Hepatocyte (in vitro differentiated cells): ENCODE measurements around the gene MLIP. TPM values are rescaled to one million over a fixed set of nuclear protein-coding genes. Genes with fewer than 3 reads are reported as not detected.

ENCODE experiments used
- DNase-seq: peaks from one replicate; pipeline ENCODE4 v3.0.0-alpha.2; 2016; ENCODE audit warnings: low spot score
- H2AFZ ChIP-seq: fragments of 200-600 bp; sonication (generic); 2 replicates; pipeline ENCODE4 v1.6.0; 2016; ENCODE audit warnings: antibody characterized with exemption, mild to moderate bottlenecking
- H3K27ac ChIP-seq: fragments of 200-600 bp; sonication (generic); 2 replicates; pipeline ENCODE4 v1.5.1; 2016; ENCODE audit warnings: mild to moderate bottlenecking
- H3K27me3 ChIP-seq: fragments of 200-600 bp; sonication (generic); 2 replicates; pipeline ENCODE4 v1.6.1; 2016
- H3K36me3 ChIP-seq: fragments of 200-600 bp; sonication (generic); replicated peaks from 2 replicates; pipeline ENCODE4 v1.5.1; 2016; ENCODE audit warnings: low read depth; ENCODE audit not compliant: insufficient read depth
- H3K4me1 ChIP-seq: fragments of 200-600 bp; sonication (generic); 2 replicates; pipeline ENCODE4 v1.5.1; 2016; ENCODE audit warnings: mild to moderate bottlenecking, moderate library complexity; ENCODE audit not compliant: insufficient read depth
- H3K4me2 ChIP-seq: fragments of 200-600 bp; sonication (generic); 2 replicates; pipeline ENCODE4 v1.6.0; 2016
- H3K4me3 ChIP-seq: fragments of 200-600 bp; sonication (generic); 2 replicates; pipeline ENCODE4 v1.5.1; 2016; ENCODE audit warnings: mild to moderate bottlenecking
- H3K79me2 ChIP-seq: fragments of 200-600 bp; sonication (generic); 2 replicates; pipeline ENCODE4 v1.6.0; 2017; ENCODE audit warnings: mild to moderate bottlenecking
- H3K9me2 ChIP-seq: fragments of 200-600 bp; sonication (generic); replicated peaks from 2 replicates; pipeline ENCODE4 v1.6.0; 2017; ENCODE audit warnings: mild to moderate bottlenecking; ENCODE audit not compliant: insufficient read depth
- H3K9me3 ChIP-seq: fragments of 200-600 bp; sonication (generic); 2 replicates; pipeline ENCODE4 v1.5.1; 2016; ENCODE audit warnings: low read depth, mild to moderate bottlenecking
- H4K20me1 ChIP-seq: fragments of 200-600 bp; sonication (generic); 2 replicates; pipeline ENCODE4 v1.6.0; 2016; ENCODE audit warnings: mild to moderate bottlenecking; ENCODE audit not compliant: insufficient read depth, poor library complexity, severe bottlenecking
- CTCF ChIP-seq: fragments of 200-600 bp; sonication (generic); IDR thresholded peaks from 2 replicates; pipeline ENCODE4 v1.5.1; 2016; ENCODE audit warnings: antibody characterized with exemption, mild to moderate bottlenecking; ENCODE audit not compliant: poor library complexity
- EZH2 ChIP-seq: fragments of 200-600 bp; sonication (generic); IDR thresholded peaks from 2 replicates; pipeline ENCODE4 v1.6.1; 2016; ENCODE audit warnings: antibody characterized with exemption, mild to moderate bottlenecking, borderline replicate concordance
- EZH2phosphoT487 ChIP-seq: fragments of 200-600 bp; sonication (generic); IDR thresholded peaks from one replicate; pipeline ENCODE4 v1.6.1; 2018; ENCODE audit warnings: antibody characterized with exemption, mild to moderate bottlenecking, low read depth, moderate library complexity; ENCODE audit not compliant: unreplicated experiment, severe bottlenecking
- WGBS: methylation state at CpG from one replicate; pipeline ENCODE4 v1.1.6; 2016; ENCODE audit warnings: low lambda C conversion rate; ENCODE audit errors: missing lambda C conversion rate; 5-methylcytosine and 5-hydroxymethylcytosine counted together
- polyA plus RNA-seq: library from polyadenylated mRNA; unstranded; fragments of >200 nt; fragmentation: Nextera tagmentation; extraction: Ambion mirVana; gene quantifications from 2 replicates; pipeline ENCODE4 v1.2.1, GENCODE V29; 2016
- total RNA-seq: library from RNA; depleted of rRNA; stranded (reverse); fragments of >200 nt; gene quantifications from 2 replicates; pipeline ENCODE4 v1.2.3, GENCODE V29; 2014

MLIP gene
- total and polyA plus RNA-seq, 2 experiments from 2014 or later, result 1.2 to 1.5 TPM

- H3K9me3 ChIP-seq, result no peaks in the 10 kb centered on the region
- 95% methylated on average over 12 of the region's 12 CpGs for WGBS
- TF ChIP-seq CTCF, result no peak
- TF ChIP-seq EZH2phosphoT487, result no peak
- TF ChIP-seq EZH2, result no peak
- H3K4me2 ChIP-seq, result no peak overlapping the region
- no peaks in the 10 kb centered on the region for H3K27me3 ChIP-seq
- H2AFZ ChIP-seq, result no peak overlapping the region
- H3K9me2 ChIP-seq, result no peaks in the 10 kb centered on the region
- H3K27ac ChIP-seq, result no peak overlapping the region
- H4K20me1 ChIP-seq, result no peaks in the 10 kb centered on the region
- H3K36me3 ChIP-seq, result no peaks in the 10 kb centered on the region
- H3K79me2 ChIP-seq, result no peaks in the 10 kb centered on the region
- DNase-seq, result no peak
- no peaks in the 10 kb centered on the region for H3K4me1 ChIP-seq
- no peak overlapping the region for H3K4me3 ChIP-seq
Observed at GRCh38 chr6:54142889-54143519, 31.8 kb downstream of the MLIP start.

GRCh38 chr6:54151861-54152260 is 40.6 kb downstream of the MLIP start:
- Histone ChIP-seq H3K4me3 (no peak overlapping the region), H3K79me2 (no peaks in the 10 kb centered on the region), H3K27ac (no peak overlapping the region), H3K27me3 (no peaks in the 10 kb centered on the region), H3K4me2 (no peak overlapping the region), H3K9me3 (no peaks in the 10 kb centered on the region), H3K4me1 (no peaks in the 10 kb centered on the region), H4K20me1 (no peaks in the 10 kb centered on the region), H3K36me3 (no peaks in the 10 kb centered on the region), H2AFZ (no peak overlapping the region), H3K9me2 (no peaks in the 10 kb centered on the region)
- no peak for TF ChIP-seq EZH2phosphoT487
- TF ChIP-seq EZH2, result no peak
- TF ChIP-seq CTCF, result no peak
- no peak for DNase-seq
- 94% methylated on average over 1 of the region's 1 CpG for whole genome bisulfite sequencing

- Histone ChIP-seq H4K20me1 (no peaks in the 10 kb centered on the region), H3K79me2 (no peaks in the 10 kb centered on the region), H3K4me3 (no peak overlapping the region), H3K4me1 (no peaks in the 10 kb centered on the region), H2AFZ (no peak overlapping the region), H3K27me3 (no peaks in the 10 kb centered on the region), H3K27ac (no peak overlapping the region), H3K9me3 (no peaks in the 10 kb centered on the region), H3K4me2 (no peak overlapping the region), H3K9me2 (no peaks in the 10 kb centered on the region), H3K36me3 (no peaks in the 10 kb centered on the region)
- no peak for DNase-seq
- TF ChIP-seq EZH2phosphoT487, result no peak
- no peak for TF ChIP-seq EZH2
Observed at GRCh38 chr6:54156650-54157250, 45.5 kb downstream of the MLIP start.

- H3K79me2 ChIP-seq, result no peaks in the 10 kb centered on the region
- no peak overlapping the region for H3K4me3 ChIP-seq
- H3K4me1 ChIP-seq, result no peaks in the 10 kb centered on the region
- no peaks in the 10 kb centered on the region for H4K20me1 ChIP-seq
- H3K4me2 ChIP-seq, result no peak overlapping the region
- H3K9me2 ChIP-seq, result no peaks in the 10 kb centered on the region
- no peak for DNase-seq
- no peak overlapping the region for H2AFZ ChIP-seq
- no peaks in the 10 kb centered on the region for H3K9me3 ChIP-seq
- H3K27ac ChIP-seq, result no peak overlapping the region
- no peaks in the 10 kb centered on the region for H3K36me3 ChIP-seq
- no peaks in the 10 kb centered on the region for H3K27me3 ChIP-seq
- no peak for TF ChIP-seq EZH2phosphoT487
- TF ChIP-seq CTCF, result no peak
- TF ChIP-seq EZH2, result no peak
Observed at GRCh38 chr6:54157405-54157804, 46.2 kb downstream of the MLIP start.
